ENCODE data around the gene GALNT9.

The GALNT9 gene

GRCh38 chr12:132286912-132287311, 42.5 kb downstream of the GALNT9 start:
- H3K36me3 Mint-ChIP-seq (ENCODE audit: low read depth) = no peaks in the 10 kb centered on the region
- H3K4me3 Mint-ChIP-seq = no peak overlapping the region
- H3K4me1 Mint-ChIP-seq (ENCODE audit: low read depth) = no peaks in the 10 kb centered on the region
- no peak overlapping the region for H3K27ac Mint-ChIP-seq
- H3K27me3 Mint-ChIP-seq (ENCODE audit: low read depth) = peaks cover 12% of the 10 kb centered on the region
- DNase-seq (ENCODE audit: low spot score) = no peak
- H3K9me3 Mint-ChIP-seq = peaks cover under 1% of the 10 kb centered on the region

GRCh38 chr12:132285991-132286681, 43.3 kb downstream of the GALNT9 start:
- no peak overlapping the region for H3K27ac Mint-ChIP-seq
- H3K4me3 Mint-ChIP-seq = no peak overlapping the region
- H3K9me3 Mint-ChIP-seq = no peaks in the 10 kb centered on the region
- peaks cover 12% of the 10 kb centered on the region for H3K27me3 Mint-ChIP-seq (ENCODE audit: low read depth)
- no peaks in the 10 kb centered on the region for H3K36me3 Mint-ChIP-seq (ENCODE audit: low read depth)
- no peak for DNase-seq (ENCODE audit: low spot score)
- no peaks in the 10 kb centered on the region for H3K4me1 Mint-ChIP-seq (ENCODE audit: low read depth)

GRCh38 chr12:132284827-132285741, 44.3 kb downstream of the GALNT9 start:
- no peak overlapping the region for H3K4me3 Mint-ChIP-seq
- no peak for DNase-seq (ENCODE audit: low spot score)
- no peaks in the 10 kb centered on the region for H3K36me3 Mint-ChIP-seq (ENCODE audit: low read depth)
- no peaks in the 10 kb centered on the region for H3K9me3 Mint-ChIP-seq
- H3K4me1 Mint-ChIP-seq (ENCODE audit: low read depth) = no peaks in the 10 kb centered on the region
- no peak overlapping the region for H3K27ac Mint-ChIP-seq
- H3K27me3 Mint-ChIP-seq (ENCODE audit: low read depth) = peaks cover 12% of the 10 kb centered on the region

GRCh38 chr12:132284071-132284826, 45.1 kb downstream of the GALNT9 start:
- no peaks in the 10 kb centered on the region for H3K9me3 Mint-ChIP-seq
- DNase-seq (ENCODE audit: low spot score) = no peak
- H3K27ac Mint-ChIP-seq = no peak overlapping the region
- H3K36me3 Mint-ChIP-seq (ENCODE audit: low read depth) = no peaks in the 10 kb centered on the region
- no peaks in the 10 kb centered on the region for H3K4me1 Mint-ChIP-seq (ENCODE audit: low read depth)
- H3K4me3 Mint-ChIP-seq = no peak overlapping the region
- peaks cover 12% of the 10 kb centered on the region for H3K27me3 Mint-ChIP-seq (ENCODE audit: low read depth)

- H3K4me1 Mint-ChIP-seq (ENCODE audit: low read depth) = no peaks in the 10 kb centered on the region
- DNase-seq (ENCODE audit: low spot score) = no peak
- no peaks in the 10 kb centered on the region for H3K36me3 Mint-ChIP-seq (ENCODE audit: low read depth)
- H3K4me3 Mint-ChIP-seq = no peak overlapping the region
- no peaks in the 10 kb centered on the region for H3K9me3 Mint-ChIP-seq
- no peak overlapping the region for H3K27ac Mint-ChIP-seq
- H3K27me3 Mint-ChIP-seq (ENCODE audit: low read depth) = peaks cover 12% of the 10 kb centered on the region
Observed at GRCh38 chr12:132282950-132283771, 46.2 kb downstream of the GALNT9 start.

- Mint-ChIP-seq H3K27me3 (ENCODE audit: low read depth) (peaks cover 12% of the 10 kb centered on the region), H3K4me1 (ENCODE audit: low read depth) (no peaks in the 10 kb centered on the region), H3K36me3 (ENCODE audit: low read depth) (no peaks in the 10 kb centered on the region), H3K27ac (no peak overlapping the region), H3K9me3 (no peaks in the 10 kb centered on the region), H3K4me3 (no peak overlapping the region)
- DNase-seq (ENCODE audit: low spot score) = no peak
Observed at GRCh38 chr12:132282031-132282949, 47.1 kb downstream of the GALNT9 start.

- H3K27me3 Mint-ChIP-seq (ENCODE audit: low read depth) = peaks cover 6% of the 10 kb centered on the region
Observed at GRCh38 chr12:132281038-132281437, 48.4 kb downstream of the GALNT9 start.

GRCh38 chr12:132280406-132280805, 49.0 kb downstream of the GALNT9 start:
- H3K27ac Mint-ChIP-seq = no peak overlapping the region
- no peaks in the 10 kb centered on the region for H3K36me3 Mint-ChIP-seq (ENCODE audit: low read depth)
- H3K9me3 Mint-ChIP-seq = no peaks in the 10 kb centered on the region
- DNase-seq (ENCODE audit: low spot score) = no peak
- H3K4me1 Mint-ChIP-seq (ENCODE audit: low read depth) = no peaks in the 10 kb centered on the region
- H3K4me3 Mint-ChIP-seq = no peak overlapping the region
- peaks cover 2% of the 10 kb centered on the region for H3K27me3 Mint-ChIP-seq (ENCODE audit: low read depth)

More at GRCh38 chr12:132281038-132281437, 48.4 kb downstream of the GALNT9 start:
- no peak for DNase-seq (ENCODE audit: low spot score)
- Mint-ChIP-seq H3K36me3 (ENCODE audit: low read depth) (no peaks in the 10 kb centered on the region), H3K9me3 (no peaks in the 10 kb centered on the region), H3K4me3 (no peak overlapping the region), H3K4me1 (ENCODE audit: low read depth) (no peaks in the 10 kb centered on the region), H3K27ac (no peak overlapping the region)

GRCh38 chr12:132279930-132280329, 49.5 kb downstream of the GALNT9 start:
- no peak for DNase-seq (ENCODE audit: low spot score)
- Mint-ChIP-seq H3K27ac (no peak overlapping the region), H3K4me3 (no peak overlapping the region), H3K9me3 (no peaks in the 10 kb centered on the region), H3K36me3 (ENCODE audit: low read depth) (no peaks in the 10 kb centered on the region), H3K4me1 (ENCODE audit: low read depth) (no peaks in the 10 kb centered on the region), H3K27me3 (ENCODE audit: low read depth) (peaks cover 2% of the 10 kb centered on the region)

- peaks cover 2% of the 10 kb centered on the region for H3K27me3 Mint-ChIP-seq (ENCODE audit: low read depth)
- H3K36me3 Mint-ChIP-seq (ENCODE audit: low read depth) = no peaks in the 10 kb centered on the region
- DNase-seq (ENCODE audit: low spot score) = no peak
- H3K9me3 Mint-ChIP-seq = no peaks in the 10 kb centered on the region
- H3K27ac Mint-ChIP-seq = no peak overlapping the region
- H3K4me1 Mint-ChIP-seq (ENCODE audit: low read depth) = no peaks in the 10 kb centered on the region
- H3K4me3 Mint-ChIP-seq = no peak overlapping the region
Observed at GRCh38 chr12:132279184-132279889, 50.1 kb downstream of the GALNT9 start.

GRCh38 chr12:132278401-132279183, 50.8 kb downstream of the GALNT9 start:
- no peaks in the 10 kb centered on the region for H3K36me3 Mint-ChIP-seq (ENCODE audit: low read depth)
- no peak overlapping the region for H3K4me3 Mint-ChIP-seq
- no peaks in the 10 kb centered on the region for H3K4me1 Mint-ChIP-seq (ENCODE audit: low read depth)
- no peak for DNase-seq (ENCODE audit: low spot score)
- no peak overlapping the region for H3K27ac Mint-ChIP-seq
- H3K27me3 Mint-ChIP-seq (ENCODE audit: low read depth) = no peaks in the 10 kb centered on the region
- H3K9me3 Mint-ChIP-seq = no peaks in the 10 kb centered on the region

All from T-helper 2 cell treated with Interferon-gamma antibody and Interleukin-4, amounts not matched to agents 5 μg/mL and 100 μg/mL, for 36 hours (primary cell).